ENCODE data around the gene KCNJ16.

KCNJ16 gene

DNA sequence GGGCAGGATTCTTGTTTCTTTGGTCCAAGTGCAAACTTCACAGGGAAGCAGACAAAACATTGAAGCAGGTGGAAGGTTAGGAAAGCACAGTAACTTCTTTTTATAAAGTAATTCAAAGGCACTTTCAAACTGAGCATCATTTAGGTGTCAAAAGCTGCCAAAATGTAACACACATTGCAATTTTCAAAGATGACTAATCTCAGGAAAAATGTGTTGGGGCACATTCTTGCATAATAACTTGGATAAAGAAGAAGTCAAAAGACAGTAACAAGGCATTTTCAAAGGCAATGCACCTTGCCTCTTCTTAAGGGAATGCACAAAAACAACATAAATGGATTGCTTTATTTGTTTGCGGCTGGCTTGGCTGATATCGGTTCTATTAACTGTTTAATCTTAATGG, 97.9 kb downstream of the KCNJ16 start:
- TF ChIP-seq, protein P1, sequence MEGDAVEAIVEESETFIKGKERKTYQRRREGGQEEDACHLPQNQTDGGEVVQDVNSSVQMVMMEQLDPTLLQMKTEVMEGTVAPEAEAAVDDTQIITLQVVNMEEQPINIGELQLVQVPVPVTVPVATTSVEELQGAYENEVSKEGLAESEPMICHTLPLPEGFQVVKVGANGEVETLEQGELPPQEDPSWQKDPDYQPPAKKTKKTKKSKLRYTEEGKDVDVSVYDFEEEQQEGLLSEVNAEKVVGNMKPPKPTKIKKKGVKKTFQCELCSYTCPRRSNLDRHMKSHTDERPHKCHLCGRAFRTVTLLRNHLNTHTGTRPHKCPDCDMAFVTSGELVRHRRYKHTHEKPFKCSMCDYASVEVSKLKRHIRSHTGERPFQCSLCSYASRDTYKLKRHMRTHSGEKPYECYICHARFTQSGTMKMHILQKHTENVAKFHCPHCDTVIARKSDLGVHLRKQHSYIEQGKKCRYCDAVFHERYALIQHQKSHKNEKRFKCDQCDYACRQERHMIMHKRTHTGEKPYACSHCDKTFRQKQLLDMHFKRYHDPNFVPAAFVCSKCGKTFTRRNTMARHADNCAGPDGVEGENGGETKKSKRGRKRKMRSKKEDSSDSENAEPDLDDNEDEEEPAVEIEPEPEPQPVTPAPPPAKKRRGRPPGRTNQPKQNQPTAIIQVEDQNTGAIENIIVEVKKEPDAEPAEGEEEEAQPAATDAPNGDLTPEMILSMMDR (IDR thresholded peaks at IDR 0.05; ENCODE audit: low read depth, low read length): no peak
- H3K4me3 ChIP-seq (ENCODE audit: low read depth, low read length): no peak overlapping the region
- peak; percentile 40 for DNase-seq (ENCODE audit: low read depth, low spot score)
- in situ Hi-C loops (cut with HindIII; ENCODE audit: low sequenced_read_pairs): no loop called here

DNA sequence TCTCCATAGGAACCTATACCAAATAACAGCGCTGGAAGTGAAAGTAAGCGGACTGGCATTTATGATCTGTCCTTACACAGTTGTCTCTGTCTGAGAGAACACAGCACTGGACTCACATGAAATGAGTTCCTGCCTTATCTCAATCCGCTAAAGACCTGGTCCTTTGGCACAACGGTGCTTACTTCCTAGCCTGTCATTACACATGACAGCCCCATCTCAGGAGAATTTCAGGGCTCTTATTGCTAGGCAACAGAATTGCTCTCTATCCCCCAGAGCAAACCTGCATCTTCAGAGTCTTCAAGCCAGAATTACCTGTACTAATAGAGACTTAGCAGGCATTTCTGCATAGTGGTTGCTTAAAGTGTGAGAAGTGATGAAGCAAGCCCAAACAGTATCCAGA, 98.7 kb downstream of the KCNJ16 start:
- TF ChIP-seq, protein P1 (IDR thresholded peaks at IDR 0.05; ENCODE audit: low read depth, low read length): no peak
- in situ Hi-C loops (cut with HindIII; ENCODE audit: low sequenced_read_pairs): no loop called here
- DNase-seq (ENCODE audit: low read depth, low spot score): no peak
- no peak overlapping the region for H3K4me3 ChIP-seq (ENCODE audit: low read depth, low read length)

DNA sequence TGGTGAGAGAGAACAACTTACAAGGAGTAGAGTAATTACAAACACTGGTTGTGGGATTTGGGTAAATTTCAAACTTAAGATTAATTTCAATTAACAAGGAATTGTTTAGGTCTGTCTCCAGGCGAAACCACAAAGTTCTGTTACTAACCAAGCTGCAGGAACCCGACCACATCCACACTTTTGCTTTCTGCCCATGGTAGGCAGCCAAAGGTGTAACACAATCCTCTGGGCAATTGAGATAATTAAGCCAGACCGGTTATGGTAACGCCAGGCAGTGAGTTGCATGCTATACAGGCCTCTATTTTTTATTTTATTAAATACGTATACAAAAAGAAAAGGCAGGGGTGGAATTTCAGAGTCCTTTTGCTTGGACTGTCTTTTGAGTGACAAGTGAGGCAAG, 106.4 kb downstream of the KCNJ16 start:
- no peak overlapping the region for H3K4me3 ChIP-seq (ENCODE audit: low read depth, low read length)
- TF ChIP-seq, protein P1 (IDR thresholded peaks at IDR 0.05; ENCODE audit: low read depth, low read length): no peak
- no peak for DNase-seq (ENCODE audit: low read depth, low spot score)
- in situ Hi-C loops (cut with HindIII; ENCODE audit: low sequenced_read_pairs): no loop called here

DNA sequence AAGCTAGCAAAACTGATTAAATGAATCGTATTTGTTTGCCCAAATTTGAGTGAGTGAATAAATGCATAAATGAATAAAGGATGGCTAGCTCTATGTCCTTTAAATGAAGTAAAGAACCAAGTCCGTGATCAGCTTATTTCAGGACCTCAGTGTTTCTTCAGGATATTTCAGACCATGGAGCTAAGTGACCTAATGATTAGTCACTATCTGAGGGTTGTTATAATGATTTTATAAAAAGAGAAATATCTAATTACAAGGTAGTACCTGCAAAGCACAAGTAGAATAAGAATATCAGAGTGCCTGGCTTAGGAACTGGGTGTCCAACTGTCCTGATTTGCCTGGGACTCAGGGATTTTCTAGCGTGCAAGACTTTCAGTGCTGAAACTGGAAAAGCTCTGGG, 106.8 kb downstream of the KCNJ16 start:
- TF ChIP-seq, protein P1 (IDR thresholded peaks at IDR 0.05; ENCODE audit: low read depth, low read length): no peak
- DNase-seq (ENCODE audit: low read depth, low spot score): no peak
- in situ Hi-C loops (cut with HindIII; ENCODE audit: low sequenced_read_pairs): no loop called here
- no peak overlapping the region for H3K4me3 ChIP-seq (ENCODE audit: low read depth, low read length)

DNA sequence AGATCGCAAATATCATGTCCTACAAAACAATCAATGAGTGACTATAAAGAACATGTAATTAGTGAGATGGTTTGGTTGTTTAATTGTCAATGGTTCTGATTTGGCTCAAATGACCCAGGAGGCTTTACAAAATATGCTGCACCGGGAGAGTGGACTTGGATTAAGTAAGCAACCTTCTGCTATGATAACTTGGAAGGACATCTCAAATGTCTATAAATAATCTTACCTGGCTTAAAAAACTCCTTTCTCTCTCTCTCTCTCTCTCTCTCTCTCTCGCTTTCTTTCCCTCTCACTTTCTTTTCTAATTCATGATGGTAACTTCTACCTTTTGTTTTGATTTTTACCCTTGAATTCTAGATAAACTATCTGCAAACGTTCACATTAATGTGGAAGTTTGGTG, 108.5 kb downstream of the KCNJ16 start:
- in situ Hi-C loops (cut with HindIII; ENCODE audit: low sequenced_read_pairs): no loop called here
- H3K4me3 ChIP-seq (ENCODE audit: low read depth, low read length): no peak overlapping the region
- TF ChIP-seq, protein P1 (IDR thresholded peaks at IDR 0.05; ENCODE audit: low read depth, low read length): no peak
- no peak for DNase-seq (ENCODE audit: low read depth, low spot score)

DNA sequence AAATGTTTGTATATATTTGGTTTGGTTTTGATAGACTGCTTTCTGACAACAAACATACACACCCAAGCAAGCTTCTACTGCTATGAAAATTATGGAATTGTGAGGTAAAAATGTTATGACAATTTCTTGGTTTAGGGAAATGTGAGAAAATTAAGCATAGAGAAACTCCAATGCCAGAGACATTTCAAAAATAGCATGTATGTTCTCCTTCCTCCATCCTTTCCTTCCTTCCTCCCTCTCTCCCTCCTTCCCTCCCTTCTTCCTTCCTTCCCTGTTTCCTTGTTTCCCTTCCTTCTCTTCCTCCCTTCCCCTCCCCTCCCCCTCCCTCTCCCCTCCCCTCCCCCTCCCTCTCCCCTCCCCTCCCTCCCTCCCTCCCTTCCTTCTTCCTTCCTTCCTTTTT, 109.2 kb downstream of the KCNJ16 start:
- H3K4me3 ChIP-seq (ENCODE audit: low read depth, low read length): no peak overlapping the region
- in situ Hi-C loops (cut with HindIII; ENCODE audit: low sequenced_read_pairs): no loop called here
- TF ChIP-seq, protein P1 (IDR thresholded peaks at IDR 0.05; ENCODE audit: low read depth, low read length): no peak
- DNase-seq (ENCODE audit: low read depth, low spot score): no peak

DNA sequence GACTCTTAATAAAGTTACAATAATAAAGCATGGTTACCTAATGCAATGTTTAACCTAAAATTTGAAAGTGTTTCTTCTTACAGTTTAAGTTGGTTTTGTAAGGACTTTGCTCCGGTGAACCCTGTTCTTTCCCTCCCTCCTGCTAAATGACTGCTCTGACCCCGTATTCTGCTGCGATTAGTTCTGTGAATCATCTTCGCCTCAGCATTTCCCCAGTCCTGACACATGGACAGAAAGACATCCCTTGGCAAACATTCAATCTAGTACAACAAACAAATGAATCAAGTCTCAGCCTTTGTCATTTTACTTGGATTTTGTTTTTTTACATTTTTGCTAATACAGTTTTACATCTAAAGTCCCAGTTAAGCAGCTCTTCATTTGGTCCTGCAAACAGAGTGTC, 109.7 kb downstream of the KCNJ16 start:
- H3K4me3 ChIP-seq (ENCODE audit: low read depth, low read length): no peak overlapping the region
- TF ChIP-seq, protein P1 (IDR thresholded peaks at IDR 0.05; ENCODE audit: low read depth, low read length): no peak
- peak; percentile 65 for DNase-seq (ENCODE audit: low read depth, low spot score)

More for the DNA sequence above, 109.7 kb downstream of the KCNJ16 start:
- in situ Hi-C loops (cut with HindIII; ENCODE audit: low sequenced_read_pairs): no loop called here

All from astrocyte of the spinal cord (primary cell).